ENCODE measurements around the gene PLN.

Gene PLN

DNA sequence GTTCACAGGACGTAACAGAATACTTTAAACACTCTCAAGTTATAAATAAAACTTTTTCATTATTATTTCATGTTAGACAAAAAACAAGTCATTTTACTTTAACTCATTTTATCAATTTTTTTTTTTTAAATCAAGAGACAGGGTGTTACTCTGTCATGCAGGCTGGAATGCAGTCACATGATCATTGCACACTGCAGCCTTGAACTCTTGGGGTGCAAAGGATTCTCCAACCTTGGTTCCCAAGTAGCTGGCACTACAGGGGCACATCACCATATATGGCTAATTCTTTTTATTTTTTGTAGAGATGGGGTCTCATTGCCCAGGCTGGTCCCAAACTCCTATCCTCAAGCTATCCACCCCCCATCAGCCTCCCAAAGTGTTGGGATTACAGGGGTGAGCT, 14.2 kb downstream of the PLN start:
- DNase-seq (no peak), ATAC-seq (ENCODE audit: insufficient read depth, low read depth) (no peak)
- H3K4me2 ChIP-seq (ENCODE audit: insufficient read depth, low read length): no peak overlapping the region
- H3K4me1 ChIP-seq (ENCODE audit: insufficient read depth, low read length): peaks cover 27% of the 10 kb centered on the region
- H4K20me1 ChIP-seq (ENCODE audit: insufficient read depth, low read length): peaks cover 6% of the 10 kb centered on the region
- no peak for TF ChIP-seq CTCF (IDR thresholded peaks at IDR 0.05; ENCODE audit: borderline replicate concordance, extremely low read depth, low read length, poor library complexity, severe bottlenecking)
- no peak for TF ChIP-seq EZH2 (IDR thresholded peaks at IDR 0.05; ENCODE audit: borderline replicate concordance, low read depth, low read length, severe bottlenecking)
- H3K27ac ChIP-seq (ENCODE audit: low read length): no peak overlapping the region
- H3K9ac ChIP-seq (ENCODE audit: low read depth, low read length): no peak overlapping the region
- H3K36me3 ChIP-seq (ENCODE audit: insufficient read depth, low read length): peaks cover 27% of the 10 kb centered on the region
- H2AFZ ChIP-seq (ENCODE audit: low read depth, low read length): no peak overlapping the region
- no peaks in the 10 kb centered on the region for H3K9me3 ChIP-seq (ENCODE audit: insufficient read depth, low read length, severe bottlenecking)
- H3K79me2 ChIP-seq (ENCODE audit: insufficient read depth, low read length): peaks cover 35% of the 10 kb centered on the region
- no peaks in the 10 kb centered on the region for H3K27me3 ChIP-seq (ENCODE audit: insufficient read depth, low read length, poor library complexity)
- H3K4me3 ChIP-seq (ENCODE audit: low read depth in 1 of 2, low read length in 2 of 2): no peak overlapping the region

GRCh38 chr6:118562959-118563358, 14.9 kb downstream of the PLN start:
- ATAC-seq (ENCODE audit: insufficient read depth, low read depth): no peak
- TF ChIP-seq CTCF (IDR thresholded peaks at IDR 0.05; ENCODE audit: borderline replicate concordance, extremely low read depth, low read length, poor library complexity, severe bottlenecking) (no peak), EZH2 (IDR thresholded peaks at IDR 0.05; ENCODE audit: borderline replicate concordance, low read depth, low read length, severe bottlenecking) (no peak)
- H3K27me3 ChIP-seq (ENCODE audit: insufficient read depth, low read length, poor library complexity): no peaks in the 10 kb centered on the region
- H3K4me3 ChIP-seq (ENCODE audit: low read depth in 1 of 2, low read length in 2 of 2): no peak overlapping the region
- DNase-seq: no peak
- H3K79me2 ChIP-seq (ENCODE audit: insufficient read depth, low read length): peaks cover 32% of the 10 kb centered on the region
- no peak overlapping the region for H3K27ac ChIP-seq (ENCODE audit: low read length)
- no peak overlapping the region for H3K4me2 ChIP-seq (ENCODE audit: insufficient read depth, low read length)
- H2AFZ ChIP-seq (ENCODE audit: low read depth, low read length): no peak overlapping the region
- peaks cover 25% of the 10 kb centered on the region for H3K4me1 ChIP-seq (ENCODE audit: insufficient read depth, low read length)
- peaks cover 6% of the 10 kb centered on the region for H4K20me1 ChIP-seq (ENCODE audit: insufficient read depth, low read length)
- H3K36me3 ChIP-seq (ENCODE audit: insufficient read depth, low read length): peaks cover 20% of the 10 kb centered on the region
- no peak overlapping the region for H3K9ac ChIP-seq (ENCODE audit: low read depth, low read length)
- H3K9me3 ChIP-seq (ENCODE audit: insufficient read depth, low read length, severe bottlenecking): no peaks in the 10 kb centered on the region

GRCh38 chr6:118565311-118565960, 17.3 kb downstream of the PLN start:
- DNase-seq: peak; percentile 17
- Histone ChIP-seq H3K9me3 (ENCODE audit: insufficient read depth, low read length, severe bottlenecking) (no peaks in the 10 kb centered on the region), H2AFZ (ENCODE audit: low read depth, low read length) (no peak overlapping the region), H3K79me2 (ENCODE audit: insufficient read depth, low read length) (peaks cover 45% of the 10 kb centered on the region), H3K27ac (ENCODE audit: low read length) (no peak overlapping the region), H3K4me2 (ENCODE audit: insufficient read depth, low read length) (no peak overlapping the region), H3K36me3 (ENCODE audit: insufficient read depth, low read length) (peaks cover 20% of the 10 kb centered on the region), H3K27me3 (ENCODE audit: insufficient read depth, low read length, poor library complexity) (no peaks in the 10 kb centered on the region), H3K4me3 (ENCODE audit: low read depth in 1 of 2, low read length in 2 of 2) (no peak overlapping the region), H3K4me1 (ENCODE audit: insufficient read depth, low read length) (peaks cover under 1% of the 10 kb centered on the region; the same call in 1 of the 2 replicates), H4K20me1 (ENCODE audit: insufficient read depth, low read length) (peaks cover 3% of the 10 kb centered on the region; the same call in 1 of the 2 replicates), H3K9ac (ENCODE audit: low read depth, low read length) (no peak overlapping the region)
- ATAC-seq (ENCODE audit: insufficient read depth, low read depth): peak; percentile 83
- TF ChIP-seq EZH2 (IDR thresholded peaks at IDR 0.05; ENCODE audit: borderline replicate concordance, low read depth, low read length, severe bottlenecking) (no peak), CTCF (IDR thresholded peaks at IDR 0.05; ENCODE audit: borderline replicate concordance, extremely low read depth, low read length, poor library complexity, severe bottlenecking) (peak; percentile 75)

Measured in DND-41 (cell line).